Fibroblast of mammary gland (primary cell): ENCODE data around the gene UNC5B.

Source experiments
- DNase-seq: peaks from one replicate; pipeline ENCODE4 v3.0.0-alpha.2; 2010; ENCODE audit warnings: low read depth
- H3K4me3 ChIP-seq: 2 replicates; pipeline ENCODE4 v1.5.1; 2011; ENCODE audit warnings: low read depth, mild to moderate bottlenecking, low read length, moderate library complexity; ENCODE audit not compliant: control insufficient read depth
- TF ChIP-seq, protein P1 (sequence below): conservative IDR thresholded peaks from 2 replicates; pipeline ENCODE4 v1.5.1; 2011; ENCODE audit warnings: low read depth, low read length, inconsistent platforms; ENCODE audit not compliant: control insufficient read depth, insufficient read depth

Gene UNC5B

GRCh38 chr10:71211775-71212317 is 524 bp upstream of the UNC5B start:
- peak overlapping the region; percentile 47 for H3K4me3 ChIP-seq
- TF ChIP-seq, protein P1, sequence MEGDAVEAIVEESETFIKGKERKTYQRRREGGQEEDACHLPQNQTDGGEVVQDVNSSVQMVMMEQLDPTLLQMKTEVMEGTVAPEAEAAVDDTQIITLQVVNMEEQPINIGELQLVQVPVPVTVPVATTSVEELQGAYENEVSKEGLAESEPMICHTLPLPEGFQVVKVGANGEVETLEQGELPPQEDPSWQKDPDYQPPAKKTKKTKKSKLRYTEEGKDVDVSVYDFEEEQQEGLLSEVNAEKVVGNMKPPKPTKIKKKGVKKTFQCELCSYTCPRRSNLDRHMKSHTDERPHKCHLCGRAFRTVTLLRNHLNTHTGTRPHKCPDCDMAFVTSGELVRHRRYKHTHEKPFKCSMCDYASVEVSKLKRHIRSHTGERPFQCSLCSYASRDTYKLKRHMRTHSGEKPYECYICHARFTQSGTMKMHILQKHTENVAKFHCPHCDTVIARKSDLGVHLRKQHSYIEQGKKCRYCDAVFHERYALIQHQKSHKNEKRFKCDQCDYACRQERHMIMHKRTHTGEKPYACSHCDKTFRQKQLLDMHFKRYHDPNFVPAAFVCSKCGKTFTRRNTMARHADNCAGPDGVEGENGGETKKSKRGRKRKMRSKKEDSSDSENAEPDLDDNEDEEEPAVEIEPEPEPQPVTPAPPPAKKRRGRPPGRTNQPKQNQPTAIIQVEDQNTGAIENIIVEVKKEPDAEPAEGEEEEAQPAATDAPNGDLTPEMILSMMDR, result no peak
- no peak for DNase-seq

GRCh38 chr10:71213127-71213621 is 804 bp downstream of the UNC5B start:
- DNase-seq, result peak; percentile 74
- peak overlapping the region; percentile 73 for H3K4me3 ChIP-seq

GRCh38 chr10:71213761-71214440 is 1.5 kb downstream of the UNC5B start:
- peak overlapping the region; percentile 73 for H3K4me3 ChIP-seq
- TF ChIP-seq, protein P1, result no peak
- DNase-seq, result peak; percentile 89

More at GRCh38 chr10:71213127-71213621, 804 bp downstream of the UNC5B start:
- TF ChIP-seq, protein P1, result no peak

GRCh38 chr10:71214641-71215559 is 2.5 kb downstream of the UNC5B start:
- H3K4me3 ChIP-seq, result no peak overlapping the region
- TF ChIP-seq, protein P1, result no peak
- DNase-seq, result no peak

GRCh38 chr10:71216363-71216695 is 4.0 kb downstream of the UNC5B start:
- no peak for DNase-seq
- H3K4me3 ChIP-seq, result no peak overlapping the region
- TF ChIP-seq, protein P1, result no peak

GRCh38 chr10:71216751-71217265 is 4.4 kb downstream of the UNC5B start:
- DNase-seq, result peak; percentile 24
- peak overlapping the region; percentile 34 for H3K4me3 ChIP-seq

More at GRCh38 chr10:71216751-71217265, 4.4 kb downstream of the UNC5B start:
- TF ChIP-seq, protein P1, result no peak
